Measurements from ENCODE around the gene ASF1B. TPM values are rescaled to one million over a fixed set of nuclear protein-coding genes. Genes with fewer than 3 reads are reported as not detected.
A peak's percentile ranks its signal among the peaks of the same experiment; 100 is the strongest.

ASF1B gene
- total RNA-seq, 2 donors from 2014 or later: 0.14 to 1.1 TPM

GRCh38 chr19:14093117-14093823 lies 43.1 kb downstream of the ASF1B start:
- H3K4me3 ChIP-seq: no peak overlapping the region
- DNase-seq (ENCODE audit: low spot score) (no peak), ATAC-seq (ENCODE audit: insufficient number of reproducible peaks, low FRiP score, low read depth) (no peak)
- no peak overlapping the region for H3K27ac ChIP-seq
- no peaks in the 10 kb centered on the region for H3K27me3 ChIP-seq (replicated peaks; ENCODE audit: insufficient read depth)
- no peak for TF ChIP-seq CTCF (IDR thresholded peaks at IDR 0.05)
- peaks cover 7% of the 10 kb centered on the region for H3K9me3 ChIP-seq
- H3K36me3 ChIP-seq: peaks cover 28% of the 10 kb centered on the region
- H3K4me1 ChIP-seq (ENCODE audit: control insufficient read depth in 1 of 2, low read depth in 2 of 2): peaks cover 3 to 20% of the 10 kb centered on the region in 2 donors

GRCh38 chr19:14091813-14092462 lies 44.5 kb downstream of the ASF1B start:
- H3K36me3 ChIP-seq: peaks cover 22% of the 10 kb centered on the region
- ATAC-seq (ENCODE audit: insufficient number of reproducible peaks, low FRiP score, low read depth) (no peak), DNase-seq (ENCODE audit: low spot score) (no peak)
- no peaks in the 10 kb centered on the region for H3K27me3 ChIP-seq (replicated peaks; ENCODE audit: insufficient read depth)
- H3K4me3 ChIP-seq: peak overlapping the region; percentile 75
- no peak for TF ChIP-seq CTCF (IDR thresholded peaks at IDR 0.05)
- peak overlapping the region; percentile 83 to 87 for H3K27ac ChIP-seq
- peaks cover 7% of the 10 kb centered on the region for H3K9me3 ChIP-seq
- H3K4me1 ChIP-seq (ENCODE audit: control insufficient read depth in 1 of 2, low read depth in 2 of 2): peaks cover 3 to 20% of the 10 kb centered on the region in 2 donors

- TF ChIP-seq CTCF (IDR thresholded peaks at IDR 0.05): peak; percentile 22
- Histone ChIP-seq H3K27me3 (replicated peaks; ENCODE audit: insufficient read depth) (no peaks in the 10 kb centered on the region), H3K27ac (peak overlapping the region; percentile 83 to 87), H3K4me3 (peak overlapping the region; percentile 75), H3K9me3 (peaks cover 7% of the 10 kb centered on the region), H3K4me1 (ENCODE audit: control insufficient read depth in 1 of 2, low read depth in 2 of 2) (peaks cover 3 to 20% of the 10 kb centered on the region in 2 donors), H3K36me3 (peaks cover 18% of the 10 kb centered on the region)
- DNase-seq (ENCODE audit: low spot score): no peak
- ATAC-seq (ENCODE audit: insufficient number of reproducible peaks, low FRiP score, low read depth): peak; percentile 47
These were observed 45.1 kb downstream of the ASF1B start for GRCh38 chr19:14091081-14091812.

- DNase-seq (ENCODE audit: low spot score): peak; percentile 78
- Histone ChIP-seq H3K4me1 (ENCODE audit: control insufficient read depth in 1 of 2, low read depth in 2 of 2) (peaks cover 3 to 20% of the 10 kb centered on the region in 2 donors), H3K4me3 (peak within 1 kb of the TSS; percentile 75), H3K27me3 (replicated peaks; ENCODE audit: insufficient read depth) (no peaks in the 10 kb centered on the region), H3K27ac (peak within 1 kb of the TSS; percentile 83 to 87), H3K9me3 (peaks cover 7% of the 10 kb centered on the region), H3K36me3 (peaks cover 16% of the 10 kb centered on the region)
- no peak for TF ChIP-seq CTCF (IDR thresholded peaks at IDR 0.05)
- peak; percentile 31 for ATAC-seq (ENCODE audit: insufficient number of reproducible peaks, low FRiP score, low read depth)
These were observed 45.8 kb downstream of the ASF1B start, which contains the start of gene SAMD1 for GRCh38 chr19:14090509-14091080. SAMD1 (minus strand) TSS chr19:14090751.
